Activated CD8-positive, alpha-beta memory T cell treated with anti-CD3 and anti-CD28 coated beads for 24 hours (primary cell): Measurements from ENCODE around the gene SLC2A13.
"Not testable (repeated sequence)": the region's sequence is repeated elsewhere in the genome, so short reads cannot be mapped to it uniquely, and the experiment has no call there.

Source experiments
- DNase-seq: peaks from one replicate; pipeline ENCODE4 v3.0.0-alpha.2; 2020

The SLC2A13 gene

DNA sequence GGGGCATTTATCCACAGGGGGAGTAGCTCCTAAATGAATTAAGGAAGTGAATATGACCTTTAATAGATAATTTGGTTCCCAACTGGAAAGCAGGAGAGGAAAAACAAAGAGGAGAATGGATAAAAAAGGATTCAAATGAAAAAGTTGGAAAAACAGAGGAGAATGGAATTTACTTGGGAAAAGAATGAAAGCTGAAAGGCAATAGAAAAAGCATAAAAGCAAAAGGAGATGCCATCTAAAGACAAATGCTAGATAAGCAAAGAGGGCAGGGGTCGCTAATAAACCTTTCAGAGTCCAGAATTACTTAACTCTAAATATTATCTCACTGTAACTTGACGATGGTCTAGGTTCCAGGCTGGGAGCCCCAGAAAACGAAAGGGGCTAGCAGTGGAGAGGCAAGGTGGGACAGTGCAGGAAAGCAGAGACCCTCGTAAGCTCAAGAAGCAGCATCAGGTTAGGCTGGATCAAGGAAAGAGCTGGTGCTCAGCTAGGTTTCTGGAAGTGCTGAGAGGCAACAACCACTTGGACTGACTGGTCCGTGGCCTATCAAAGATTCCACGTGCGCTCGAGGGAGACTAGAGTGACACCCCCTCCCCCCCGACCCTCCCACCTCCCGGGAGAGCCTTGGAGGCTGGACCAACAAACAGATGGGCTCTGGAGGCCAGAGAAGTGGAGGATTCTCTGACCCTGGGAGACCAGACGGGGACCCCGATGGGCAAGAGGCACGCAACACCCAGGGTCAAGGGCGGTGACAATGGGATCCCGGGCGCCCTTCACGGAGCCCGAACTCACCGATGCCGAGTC is 1.2 kb downstream of the SLC2A13 start:
- no peak for DNase-seq

DNA sequence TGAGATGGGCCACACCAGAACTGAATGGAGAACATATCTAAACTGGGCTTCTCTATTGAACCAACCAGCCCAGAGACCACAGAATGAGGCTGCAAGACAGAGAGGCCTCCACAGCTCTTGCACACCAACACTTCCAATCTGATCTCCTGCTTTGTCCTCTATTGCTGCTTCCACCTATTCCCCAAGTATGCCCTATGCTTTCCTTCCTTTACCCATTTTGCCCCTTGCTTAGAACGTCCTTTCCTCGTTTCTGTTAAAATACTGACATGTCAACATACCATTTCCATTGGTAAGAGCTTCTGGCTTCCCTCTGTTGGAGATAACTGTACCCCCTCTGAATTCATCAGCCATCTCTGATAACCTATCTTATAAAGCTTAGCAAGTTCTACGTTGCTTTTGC is 2.8 kb downstream of the SLC2A13 start:
- DNase-seq, result no peak

DNA sequence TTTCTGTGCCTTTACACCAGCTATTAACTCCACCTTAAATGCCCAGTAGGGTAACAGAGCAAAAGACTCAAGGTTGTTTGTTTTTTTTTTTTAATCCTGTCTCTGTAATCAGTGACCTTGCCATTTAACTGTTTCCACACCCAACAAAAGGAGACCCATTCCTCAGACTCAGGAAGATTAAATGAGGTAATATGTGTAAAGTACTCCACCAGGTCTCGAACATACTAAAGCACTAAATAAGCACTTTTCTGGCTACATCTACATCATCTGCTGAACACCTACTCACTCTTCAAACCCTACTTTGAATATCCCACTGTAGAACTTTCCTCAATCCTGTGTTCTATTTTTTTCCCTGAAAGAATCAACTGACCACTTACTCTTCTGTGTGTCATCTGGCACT is 4.1 kb downstream of the SLC2A13 start:
- no peak for DNase-seq

DNA sequence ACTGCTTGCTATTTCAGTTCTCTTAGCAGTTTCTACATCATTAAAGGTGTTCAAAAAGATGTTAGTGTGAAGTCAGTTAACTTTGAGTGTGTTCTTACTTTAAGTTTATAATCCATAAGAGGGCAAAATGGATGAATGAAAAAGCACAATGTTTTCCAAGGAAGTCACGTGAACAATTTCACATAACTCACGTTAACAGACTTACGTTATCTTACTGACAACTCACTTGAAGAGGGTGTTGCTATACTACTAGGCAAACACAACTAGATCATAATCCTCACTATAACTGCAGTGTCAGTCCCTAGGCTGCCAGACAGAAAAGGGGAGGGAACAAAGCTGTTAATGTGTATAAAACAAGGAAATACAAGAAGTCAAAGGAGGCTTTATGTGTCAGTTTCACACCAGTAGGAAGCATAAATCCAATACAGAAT is 6.4 kb downstream of the SLC2A13 start:
- no peak for DNase-seq

DNA sequence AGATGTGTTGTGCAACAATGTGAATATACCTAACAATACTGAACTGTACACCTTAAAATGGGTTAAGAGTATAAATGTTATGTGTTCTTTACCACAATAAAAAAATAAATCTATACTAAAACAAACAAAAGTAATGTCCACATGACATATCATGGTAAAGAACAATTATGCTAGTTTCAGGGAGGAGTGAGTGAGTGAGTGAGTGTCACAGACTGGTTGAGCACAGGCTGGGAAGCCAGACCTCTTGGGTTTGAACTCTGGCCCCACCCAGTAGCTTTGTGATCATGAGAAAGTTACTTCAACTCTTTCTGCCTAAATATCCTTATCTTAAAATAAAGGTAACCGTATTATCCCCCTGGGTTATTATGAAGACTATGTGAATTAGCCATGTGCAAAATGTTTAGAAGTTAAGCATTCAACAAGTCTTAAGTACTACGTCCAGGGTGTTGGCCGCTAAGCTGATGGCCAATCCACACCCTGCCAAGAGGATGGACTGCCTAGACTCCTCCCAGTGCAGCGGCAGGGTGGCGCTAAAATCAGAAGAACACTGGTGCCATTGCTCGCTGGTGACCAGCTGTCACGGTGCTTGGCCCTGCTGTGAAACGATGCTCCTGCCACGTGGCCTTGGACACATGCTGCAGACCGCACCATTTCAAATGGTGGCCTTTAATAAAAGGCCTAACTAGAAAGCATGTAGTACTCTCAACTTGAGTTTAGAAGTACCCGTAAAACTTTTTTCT is 7.3 kb downstream of the SLC2A13 start:
- DNase-seq, result no peak

DNA sequence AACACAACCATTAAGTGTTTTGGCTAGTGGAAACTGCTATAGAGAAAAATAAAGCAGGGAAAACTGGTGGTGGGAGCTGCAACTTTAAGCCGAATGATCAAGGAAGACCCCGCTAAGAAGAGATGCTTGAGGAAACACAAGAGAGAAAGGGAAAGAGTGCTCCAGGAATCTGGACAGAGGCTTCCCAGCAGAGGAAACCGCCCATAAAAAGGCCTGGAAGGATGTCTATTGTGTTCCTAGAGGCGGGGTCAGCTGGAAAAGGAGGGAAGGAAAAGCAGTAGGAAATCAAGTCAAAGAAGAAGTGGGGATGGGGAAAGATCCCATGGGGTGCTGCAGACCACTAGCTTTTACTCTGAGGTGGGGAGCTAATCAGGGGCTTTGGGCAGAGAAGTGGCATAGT is 12.4 kb downstream of the SLC2A13 start:
- DNase-seq, result no peak

DNA sequence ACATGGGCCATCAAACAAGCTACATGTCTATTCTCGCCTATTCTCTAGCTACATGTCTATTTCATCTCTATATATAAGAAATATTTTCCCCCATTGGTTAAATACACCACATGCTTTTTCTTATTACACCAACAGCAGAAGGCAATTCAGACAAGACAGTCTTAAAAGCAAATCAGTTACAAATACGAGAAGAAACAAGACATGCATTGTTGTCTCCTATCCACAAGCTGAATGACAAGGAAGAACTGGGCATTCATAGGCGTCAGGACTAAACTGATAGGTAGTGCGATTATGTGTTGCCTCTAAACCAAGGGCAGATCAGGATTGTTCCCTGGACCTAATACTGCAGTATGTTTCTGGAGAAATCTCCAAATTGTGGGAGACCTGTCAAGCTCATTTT is 19.4 kb downstream of the SLC2A13 start:
- no peak for DNase-seq

DNA sequence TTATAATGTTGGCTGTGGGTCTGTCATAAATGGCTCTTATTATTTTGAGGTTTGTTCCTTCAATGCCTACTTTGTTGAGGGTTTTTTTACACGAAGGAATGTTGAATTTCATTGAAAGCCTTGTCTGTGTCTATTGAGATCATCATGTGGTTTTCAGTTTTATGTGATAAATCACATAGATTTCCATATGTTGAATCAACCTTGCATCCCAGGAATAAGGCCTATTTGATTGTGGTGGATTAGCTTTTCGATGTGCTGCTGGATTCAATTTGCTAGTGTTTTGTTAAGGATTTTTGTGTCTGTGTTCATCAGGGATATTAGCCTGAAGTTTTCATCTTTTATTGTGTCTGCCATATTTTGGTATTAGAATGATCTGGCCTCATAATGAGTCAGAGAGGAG is 27.6 kb downstream of the SLC2A13 start:
- no peak for DNase-seq

DNA sequence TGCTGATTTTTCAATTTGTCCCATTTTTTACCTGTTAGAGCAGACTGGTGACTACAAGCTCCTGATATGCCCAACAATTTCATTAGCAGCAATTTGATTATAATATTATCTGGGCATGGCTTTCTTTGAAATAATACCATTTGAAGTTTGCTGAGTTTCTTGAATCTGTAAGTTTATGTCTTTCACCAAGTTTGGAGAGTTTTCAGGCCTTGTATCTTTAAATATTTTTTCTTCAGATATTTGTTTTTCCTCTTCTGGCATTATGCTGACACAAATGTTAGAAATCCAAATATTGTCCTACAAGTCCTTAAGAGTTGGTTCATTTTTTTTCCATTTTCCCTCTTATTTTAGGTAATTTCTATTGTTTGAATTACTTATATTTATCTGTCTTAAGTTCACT is 30.4 kb downstream of the SLC2A13 start:
- DNase-seq, result no peak

DNA sequence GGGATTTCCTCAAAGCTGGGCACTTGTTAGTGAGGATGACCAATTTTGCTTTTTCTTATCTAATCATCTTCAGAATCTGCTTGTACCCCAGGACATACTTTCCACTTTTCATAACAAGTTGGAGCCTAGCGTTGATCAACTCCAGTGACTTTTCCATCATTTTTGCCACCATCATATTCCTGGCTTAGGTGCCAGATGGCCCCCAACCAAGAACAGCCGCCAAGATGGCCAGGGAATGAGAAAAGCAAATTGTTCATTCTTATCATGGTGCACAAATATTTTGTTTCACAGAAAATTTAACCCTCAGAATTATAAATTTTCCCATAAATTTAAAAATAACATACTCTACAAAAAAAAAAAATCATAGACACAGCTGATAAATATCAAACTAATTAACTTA is 37.5 kb downstream of the SLC2A13 start:
- DNase-seq, result no peak

DNA sequence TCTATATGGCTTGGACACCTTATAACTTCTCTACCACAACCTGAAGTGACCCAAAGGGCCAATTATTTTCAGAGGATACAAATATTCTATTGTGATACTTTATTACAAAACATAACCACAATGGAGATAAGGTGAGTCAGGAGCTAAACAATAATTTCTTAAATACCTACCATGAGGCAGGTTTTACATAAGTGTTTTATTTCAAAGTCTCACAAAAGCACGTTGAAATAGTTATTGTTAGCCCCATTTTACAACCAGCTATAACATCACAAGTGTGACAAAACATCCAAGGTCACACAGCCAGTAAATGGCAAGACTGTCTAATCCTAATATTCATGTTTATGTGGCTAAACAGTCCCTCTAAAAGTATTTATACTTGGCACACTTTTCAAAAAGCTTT is 40.2 kb downstream of the SLC2A13 start:
- DNase-seq, result no peak

DNA sequence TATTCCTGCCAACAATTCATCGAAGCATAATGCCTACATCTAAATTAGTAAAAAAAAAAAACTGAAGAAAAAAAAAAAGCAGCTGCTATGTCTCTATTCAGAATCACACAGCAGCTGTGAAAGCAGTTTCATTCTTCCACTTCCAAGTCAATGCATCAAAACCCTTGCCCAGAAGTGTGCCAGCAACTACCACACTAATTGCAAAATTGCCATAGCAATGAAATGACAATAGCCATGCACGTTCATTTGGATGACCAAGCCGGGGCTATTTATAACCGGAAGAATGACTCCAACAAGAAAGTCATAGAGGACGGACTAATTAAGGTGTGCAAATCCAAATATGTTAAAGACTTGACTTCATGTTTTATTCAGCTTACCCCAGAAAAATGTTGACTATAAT is 42.5 kb downstream of the SLC2A13 start:
- DNase-seq, result no peak

DNA sequence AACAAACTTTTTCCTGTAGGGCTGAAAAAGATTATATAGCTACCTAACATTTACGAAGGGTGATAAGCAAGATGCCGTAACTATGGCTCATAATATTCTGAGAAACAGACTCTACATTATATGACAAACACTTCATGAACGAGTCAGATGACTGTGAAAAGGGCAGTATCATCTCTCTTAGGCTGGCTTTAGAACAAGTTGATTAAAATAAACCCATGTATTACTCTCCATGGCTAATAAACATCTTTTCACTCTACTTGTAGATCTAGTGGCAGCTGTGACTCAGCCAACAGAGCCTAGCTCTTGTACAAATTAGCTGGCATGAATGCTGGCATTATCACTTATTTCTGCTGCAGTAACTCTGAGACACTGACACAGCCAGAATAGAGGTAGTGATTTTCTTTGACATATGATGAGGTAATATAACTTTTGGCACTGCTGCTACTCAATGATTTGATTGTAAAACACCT is 47.1 kb downstream of the SLC2A13 start:
- DNase-seq, result no peak

DNA sequence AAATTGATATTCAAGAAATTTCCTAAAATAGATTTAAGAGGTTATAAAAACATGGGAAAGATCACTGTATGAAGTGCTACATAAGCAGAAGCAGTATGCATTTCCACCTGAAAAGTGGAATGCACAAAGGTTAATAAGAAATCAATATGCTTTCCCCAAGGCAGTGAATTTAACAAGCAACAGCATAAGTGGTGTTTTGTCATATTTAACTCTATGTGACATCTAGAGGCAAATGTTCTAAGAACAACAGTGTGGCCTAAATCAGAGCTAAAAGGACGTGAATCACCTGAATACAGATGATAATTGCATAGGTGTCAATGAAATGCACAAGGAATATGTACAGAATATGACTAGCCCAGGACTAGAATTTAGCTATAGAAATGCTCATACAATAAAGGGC is 49.5 kb downstream of the SLC2A13 start:
- DNase-seq, result no peak

DNA sequence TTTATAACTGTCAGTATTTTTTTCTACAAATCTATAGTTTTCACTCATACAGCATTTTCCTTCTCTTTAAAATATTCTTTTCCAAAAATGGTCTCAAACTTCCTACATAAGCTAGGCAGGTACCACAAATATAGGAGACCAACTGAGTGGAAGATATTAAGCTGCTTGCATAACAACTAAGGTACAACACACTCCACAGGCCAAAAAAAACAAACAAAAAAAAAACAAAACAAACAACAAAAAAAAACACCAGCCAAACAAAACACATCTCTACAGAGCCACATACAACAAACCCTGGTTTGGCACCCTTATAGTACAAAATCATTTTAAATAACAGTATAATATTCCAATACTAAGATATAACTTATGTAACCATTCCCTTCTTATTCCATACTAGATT is 50.1 kb downstream of the SLC2A13 start:
- DNase-seq, result no peak

DNA sequence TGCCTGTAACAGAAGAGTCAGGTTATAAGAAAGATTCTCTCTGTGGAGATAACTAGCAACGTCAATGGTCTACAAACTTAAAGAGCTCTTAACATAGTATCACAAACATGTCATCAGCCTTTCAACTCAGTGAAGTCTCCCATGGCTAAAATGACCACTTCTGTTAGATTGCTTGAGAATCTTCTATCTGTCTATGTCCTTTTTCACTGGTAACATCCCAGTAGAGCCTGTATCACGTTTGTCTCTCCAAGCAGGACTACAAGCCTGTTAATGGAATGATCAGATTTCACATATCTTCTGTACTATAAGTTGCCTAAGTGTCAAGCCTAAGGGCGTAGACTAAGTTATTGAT is 50.7 kb downstream of the SLC2A13 start:
- no peak for DNase-seq

DNA sequence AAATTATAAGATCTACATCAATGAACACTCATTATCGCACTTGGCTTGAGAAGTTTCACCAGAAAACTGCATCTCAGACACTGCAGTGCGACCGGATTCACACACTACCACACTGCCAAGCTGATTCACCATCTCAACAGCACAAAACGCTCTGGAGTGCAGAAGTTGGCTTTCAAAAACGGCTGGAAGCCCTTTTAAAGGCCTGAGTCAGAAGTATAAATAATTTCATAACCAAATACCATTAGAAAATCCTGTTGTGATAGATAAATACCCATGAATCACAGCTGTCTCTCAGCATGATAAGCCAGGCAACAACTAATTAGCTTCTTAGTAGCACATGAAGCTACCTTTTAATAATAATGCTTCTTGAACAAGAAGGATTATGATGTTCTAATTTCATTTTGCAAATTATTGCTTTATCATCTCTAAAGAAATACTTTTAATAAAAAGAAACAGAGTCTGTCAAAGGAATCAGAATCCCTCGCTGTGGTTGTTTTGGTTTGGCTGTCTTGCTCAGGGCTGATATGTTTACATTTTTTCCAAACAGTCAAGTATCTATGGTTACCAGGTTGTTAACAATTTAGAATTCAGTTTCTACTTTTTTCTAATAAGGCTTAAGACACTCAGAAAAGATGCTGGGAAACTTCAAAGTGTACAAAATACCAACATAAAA is 51.2 kb downstream of the SLC2A13 start:
- no peak for DNase-seq

DNA sequence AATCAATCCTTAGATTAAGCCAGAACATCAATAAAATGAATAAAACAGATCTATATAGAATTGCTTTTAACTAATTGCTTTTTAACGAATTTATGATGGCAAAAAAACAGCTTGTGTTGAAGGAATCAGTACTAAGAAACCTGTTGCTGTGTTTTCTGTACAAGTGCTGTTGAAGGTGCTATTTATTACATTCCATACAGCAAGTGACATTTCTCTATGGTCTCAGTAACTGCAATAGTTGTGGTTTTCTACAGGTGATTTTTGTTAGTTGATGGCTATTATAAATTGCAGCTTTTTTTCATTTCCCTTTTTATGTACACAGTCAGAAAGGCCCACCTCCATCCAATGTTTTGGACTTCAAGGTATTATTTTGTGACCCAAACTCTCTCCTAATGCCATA is 56.6 kb downstream of the SLC2A13 start:
- no peak for DNase-seq

DNA sequence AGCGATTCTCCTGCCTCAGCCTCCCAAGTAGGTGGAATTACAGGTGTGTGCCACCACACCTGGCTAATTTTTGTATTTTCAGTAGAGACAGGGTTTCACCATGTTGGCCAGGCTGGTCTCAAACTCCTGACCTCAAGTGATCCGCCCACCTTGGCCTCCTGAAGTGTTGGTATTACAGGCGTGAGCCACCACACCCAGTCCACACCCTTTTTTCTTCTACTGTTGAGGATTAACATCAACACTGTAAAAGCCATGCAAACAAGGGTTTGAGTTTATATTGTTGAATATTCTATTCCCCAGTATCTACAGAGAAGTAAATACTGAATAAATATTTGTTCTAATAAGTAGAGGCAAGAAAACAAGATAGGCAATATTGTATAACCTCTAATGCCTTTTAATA is 58.9 kb downstream of the SLC2A13 start:
- not testable (repeated sequence) for DNase-seq

DNA sequence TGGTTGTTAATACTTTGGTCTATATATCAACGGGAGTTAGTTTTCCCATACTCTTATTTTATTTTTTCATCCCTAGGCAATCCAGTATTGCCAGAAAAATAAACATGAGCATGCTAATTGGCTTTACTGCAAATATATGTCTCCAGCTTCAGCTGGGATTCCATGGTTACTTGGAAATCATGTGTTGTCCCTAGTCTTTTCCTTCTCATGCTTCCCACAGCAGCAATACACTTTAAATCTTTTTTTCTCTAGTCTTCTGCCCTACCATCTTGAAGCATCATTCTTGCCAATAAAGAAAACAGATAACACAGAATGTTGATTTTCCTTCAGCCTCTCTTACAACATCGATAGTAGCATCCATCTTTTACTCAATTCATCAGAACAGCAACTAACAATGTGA is 60.2 kb downstream of the SLC2A13 start:
- no peak for DNase-seq

DNA sequence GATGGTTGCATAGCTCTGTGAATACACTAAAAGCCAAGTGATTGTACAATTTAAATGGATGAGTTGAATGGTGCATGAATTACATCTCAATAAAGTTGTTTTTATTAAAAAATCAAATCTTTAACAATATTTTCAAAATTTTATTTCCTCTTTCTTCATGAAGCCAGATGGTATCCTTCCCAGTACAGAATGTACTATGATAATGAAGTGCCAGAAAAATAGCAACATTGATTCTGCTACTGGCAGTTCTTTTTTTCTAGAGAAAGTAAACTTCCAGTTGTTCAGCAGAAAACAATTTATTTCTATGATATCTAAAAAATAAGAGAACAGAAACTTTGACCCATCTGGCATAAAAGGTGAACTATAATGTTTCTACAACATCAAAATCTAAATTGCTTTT is 61.5 kb downstream of the SLC2A13 start:
- no peak for DNase-seq

DNA sequence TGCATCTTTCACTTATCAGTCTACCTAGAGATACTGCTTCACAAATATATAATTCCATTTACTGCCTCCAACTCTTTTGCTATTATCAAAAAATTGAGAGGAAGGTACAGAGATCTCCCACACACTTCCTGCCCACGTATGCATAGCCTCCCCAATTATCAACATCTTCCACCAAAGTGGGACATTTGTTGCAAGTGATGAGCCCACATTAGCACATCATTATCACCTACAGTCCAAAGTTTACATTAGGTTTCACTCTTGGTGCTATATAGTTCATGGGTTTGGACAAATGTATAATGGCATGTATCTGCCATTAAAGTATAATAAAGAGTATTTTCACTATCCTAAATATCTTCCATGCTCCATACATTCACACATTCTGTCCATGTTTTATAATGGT is 66.3 kb downstream of the SLC2A13 start:
- DNase-seq, result no peak

DNA sequence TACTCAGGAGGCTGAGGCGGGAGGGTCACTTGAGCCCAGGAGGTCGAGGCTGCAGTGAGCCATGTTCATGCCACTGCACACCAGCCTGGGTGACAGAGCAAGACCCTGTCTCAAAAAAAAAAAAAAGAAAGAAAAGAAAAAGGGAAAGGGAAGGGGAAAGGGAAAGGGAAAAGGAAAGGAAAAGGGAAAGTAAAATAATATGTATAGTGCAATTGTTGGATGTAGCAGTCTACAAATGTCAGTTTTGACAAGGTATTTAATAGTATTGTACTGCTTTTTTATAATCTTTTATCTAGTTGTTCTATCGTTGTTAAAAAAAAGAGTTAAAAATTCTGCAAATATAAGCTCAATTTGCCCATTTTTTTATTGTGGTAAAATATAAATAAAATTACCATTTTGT is 67.3 kb downstream of the SLC2A13 start:
- no peak for DNase-seq

DNA sequence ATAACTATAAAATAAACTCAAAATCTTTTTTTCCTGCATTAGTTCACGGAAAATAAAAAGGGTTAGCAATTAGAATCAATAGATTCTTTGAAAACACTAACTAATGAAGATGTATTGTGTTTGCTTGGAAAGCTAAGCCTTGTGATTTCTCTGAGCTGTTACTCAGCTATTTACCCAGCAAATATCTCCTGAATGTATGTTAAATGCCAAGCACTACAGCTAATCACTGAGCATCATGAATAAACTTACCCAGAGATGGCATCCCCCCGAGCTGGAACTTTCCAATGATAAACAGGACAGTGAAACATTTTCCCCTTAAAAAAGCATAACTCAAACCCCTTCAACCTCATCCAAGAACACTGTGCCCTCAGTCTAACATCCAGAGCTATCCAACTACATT is 71.2 kb downstream of the SLC2A13 start:
- DNase-seq, result no peak
